Fibroblast of upper back skin (primary cell): ENCODE data around the gene NUP93.

Experiments
- DNase-seq: peaks from one replicate; pipeline ENCODE4 v3.0.0-alpha.2; 2013

NUP93 gene

DNA sequence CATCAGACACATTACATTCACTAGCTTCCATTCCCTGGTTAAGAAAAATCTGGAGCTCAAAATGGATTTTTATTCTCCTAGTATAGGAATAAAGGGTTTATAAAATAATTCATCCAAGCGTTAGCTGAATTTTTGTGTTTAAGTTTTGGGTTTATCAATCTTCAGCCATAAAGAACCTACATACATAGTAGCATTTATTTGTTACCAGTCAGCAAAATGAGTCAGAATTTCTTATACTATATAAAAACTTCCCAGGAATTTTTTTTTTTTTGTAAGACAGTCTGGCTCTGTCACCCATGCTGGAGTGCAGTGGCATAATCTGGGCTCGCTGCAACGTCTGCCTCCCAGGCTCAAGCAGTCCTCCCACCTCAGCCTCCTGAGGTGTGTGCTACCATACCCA is 94.9 kb downstream of the NUP93 start:
- no peak for DNase-seq

DNA sequence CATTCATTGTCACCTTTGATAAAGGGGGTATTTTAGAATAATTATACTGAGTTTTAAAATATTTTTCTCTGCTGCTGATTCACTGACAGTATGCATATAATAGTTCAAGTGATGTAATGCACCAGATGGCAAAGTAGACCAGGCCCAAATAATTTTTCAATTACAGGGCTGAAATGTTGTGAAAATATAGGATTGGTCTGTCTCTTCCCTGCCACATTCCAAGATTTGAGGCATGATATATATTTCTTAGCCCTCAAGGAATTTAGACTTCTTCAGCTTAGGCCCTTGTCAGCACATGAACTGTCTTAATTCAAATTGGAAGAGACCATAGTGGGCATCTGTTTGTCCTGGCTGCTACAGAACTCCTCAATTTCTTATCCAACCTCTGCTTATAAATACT is 95.9 kb downstream of the NUP93 start:
- DNase-seq, result peak; percentile 44

DNA sequence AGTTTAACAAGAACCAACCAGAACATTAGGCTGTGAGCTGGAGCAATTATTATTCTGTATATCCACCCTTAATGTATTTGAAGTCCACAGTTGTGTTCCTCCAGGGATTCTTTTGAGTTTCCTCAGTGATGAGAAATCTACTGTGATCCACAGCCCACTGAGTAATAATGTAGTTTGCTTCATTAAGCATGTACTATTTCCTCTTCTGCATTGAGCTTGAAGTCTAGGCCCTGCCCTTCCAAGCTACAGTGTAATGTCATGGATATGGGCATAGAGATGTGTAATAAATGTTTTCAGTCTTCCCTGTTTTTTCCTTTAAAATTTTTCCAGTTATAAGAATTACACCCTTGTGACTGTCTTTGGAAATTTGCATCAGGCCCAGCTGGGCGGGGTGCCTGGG is 98.7 kb downstream of the NUP93 start:
- no peak for DNase-seq

DNA sequence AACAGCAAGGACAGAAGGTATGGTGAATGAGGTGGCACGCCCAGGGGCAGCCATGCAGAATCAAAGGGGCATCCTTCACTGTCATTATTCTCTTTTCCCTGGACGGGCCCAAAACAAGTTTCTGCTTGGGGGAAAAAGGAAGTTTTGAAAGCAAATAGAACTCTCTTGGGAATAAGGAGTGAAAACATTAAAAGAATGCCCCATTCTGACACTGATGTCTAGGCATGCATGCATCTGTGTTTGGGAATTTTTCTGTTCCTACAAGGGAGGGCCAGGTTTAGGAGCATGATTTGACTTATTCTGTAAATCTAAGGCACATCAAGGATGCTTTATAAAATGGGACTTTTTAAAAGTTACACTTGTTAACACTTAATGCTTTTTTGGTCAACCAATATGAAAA is 100.7 kb downstream of the NUP93 start:
- DNase-seq, result peak; percentile 50

DNA sequence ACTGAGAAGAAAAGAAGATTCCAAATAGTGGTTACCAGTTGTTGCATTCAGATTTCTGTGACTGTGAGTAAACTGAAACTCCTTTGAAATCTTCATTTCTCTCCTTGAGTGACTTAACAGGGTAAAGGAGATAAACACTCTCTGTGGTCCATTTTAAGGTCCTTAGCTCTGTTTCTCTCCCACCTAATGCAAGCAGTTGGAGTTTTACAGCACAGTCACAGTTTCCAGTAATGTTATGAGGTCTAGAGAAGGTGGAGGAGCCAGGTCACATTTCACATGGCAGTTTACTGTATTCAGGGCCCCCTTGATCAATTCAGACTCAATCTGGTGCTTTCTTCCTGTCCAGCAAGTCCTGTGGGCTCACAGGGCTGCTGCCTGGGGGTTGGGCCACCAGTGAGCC is 102.8 kb downstream of the NUP93 start:
- DNase-seq, result no peak

DNA sequence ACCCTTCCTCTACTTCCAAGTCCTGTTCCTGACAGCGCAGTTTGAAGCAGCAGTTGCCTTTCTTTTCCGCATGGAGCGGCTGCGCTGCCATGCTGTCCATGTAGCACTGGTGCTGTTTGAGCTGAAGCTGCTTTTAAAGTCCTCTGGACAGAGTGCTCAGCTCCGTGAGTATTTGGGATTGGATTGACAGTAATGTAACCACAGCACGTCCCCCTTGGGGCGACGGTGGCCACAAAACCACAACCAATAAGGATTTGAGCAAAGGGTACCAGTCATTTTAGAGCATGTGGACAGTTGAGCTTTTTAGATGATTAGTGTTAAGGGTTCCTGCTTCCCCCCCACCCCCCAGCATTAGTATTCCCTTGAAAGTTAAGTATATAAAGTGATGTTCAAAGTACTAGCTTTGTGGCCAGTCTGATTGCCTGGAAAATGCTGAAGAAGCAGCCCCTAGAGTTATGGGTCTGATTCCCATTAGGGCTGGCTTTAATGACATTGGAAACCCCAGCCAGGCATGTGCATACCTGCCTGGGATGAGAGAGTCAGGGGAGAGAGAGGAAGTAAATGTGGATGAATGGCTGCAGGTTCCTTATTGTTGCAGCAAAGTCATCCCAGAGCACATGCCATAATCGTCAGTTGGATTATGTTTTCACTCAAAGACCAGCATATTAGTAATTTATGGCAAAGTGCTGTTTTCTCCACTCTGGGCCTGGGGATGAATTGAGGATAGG is 103.5 kb downstream of the NUP93 start:
- peak; percentile 45 for DNase-seq

DNA sequence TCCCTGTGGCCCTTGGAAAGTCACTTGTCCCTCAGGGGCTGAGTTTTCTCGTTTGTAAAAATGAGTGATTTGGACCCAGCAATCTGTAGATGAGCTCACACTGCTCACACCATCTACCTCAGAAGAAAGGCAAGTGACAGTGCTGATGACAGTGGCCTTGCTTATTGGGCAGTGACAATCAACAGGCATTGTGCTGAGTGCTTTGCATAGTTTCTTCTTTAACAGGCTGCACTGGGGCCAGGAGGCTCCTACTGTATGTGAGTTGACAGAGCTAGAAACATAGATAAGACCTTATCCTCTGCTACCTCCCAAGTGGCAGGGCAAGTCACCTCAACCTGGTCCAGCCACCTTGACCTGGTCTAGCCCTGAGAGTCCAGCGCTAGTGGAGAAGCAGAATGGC is 105.4 kb downstream of the NUP93 start:
- no peak for DNase-seq

DNA sequence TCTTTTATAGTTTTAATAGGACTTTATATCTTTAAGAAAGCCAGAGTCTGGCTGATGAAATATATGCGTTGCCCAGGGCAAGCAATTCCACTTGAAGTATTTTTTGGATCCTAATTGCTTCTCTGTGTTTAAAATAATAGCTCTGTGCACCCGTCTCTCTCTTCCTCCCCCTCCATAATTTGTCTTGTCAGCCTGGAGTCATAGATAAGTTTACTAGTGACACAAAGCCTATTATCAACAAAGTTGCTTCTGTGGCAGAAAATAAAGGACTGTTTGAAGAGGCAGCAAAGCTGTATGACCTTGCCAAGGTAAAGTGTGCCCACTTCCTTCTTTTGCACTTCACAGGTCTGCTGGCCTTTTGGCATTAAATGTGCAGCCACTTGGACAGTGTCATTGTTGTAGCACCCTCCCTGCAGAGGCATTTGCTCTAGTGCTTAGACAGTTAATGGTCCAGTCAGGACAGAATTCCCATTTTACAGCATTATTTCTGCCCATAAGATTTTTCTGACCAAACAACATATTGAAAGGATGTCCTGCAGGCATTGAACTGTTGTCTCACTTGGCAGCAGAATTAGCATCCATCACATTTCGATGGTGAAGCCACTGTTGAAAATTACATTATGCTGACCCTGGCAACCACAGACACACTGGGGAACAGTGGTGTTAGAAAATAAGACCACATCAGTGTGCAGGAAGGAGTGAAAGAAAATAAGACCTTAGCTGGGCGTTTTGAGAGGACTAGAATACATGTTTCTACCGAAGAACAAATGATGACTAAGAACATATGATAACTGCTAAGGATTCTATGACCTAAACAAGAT is 106.7 kb downstream of the NUP93 start:
- no peak for DNase-seq

DNA sequence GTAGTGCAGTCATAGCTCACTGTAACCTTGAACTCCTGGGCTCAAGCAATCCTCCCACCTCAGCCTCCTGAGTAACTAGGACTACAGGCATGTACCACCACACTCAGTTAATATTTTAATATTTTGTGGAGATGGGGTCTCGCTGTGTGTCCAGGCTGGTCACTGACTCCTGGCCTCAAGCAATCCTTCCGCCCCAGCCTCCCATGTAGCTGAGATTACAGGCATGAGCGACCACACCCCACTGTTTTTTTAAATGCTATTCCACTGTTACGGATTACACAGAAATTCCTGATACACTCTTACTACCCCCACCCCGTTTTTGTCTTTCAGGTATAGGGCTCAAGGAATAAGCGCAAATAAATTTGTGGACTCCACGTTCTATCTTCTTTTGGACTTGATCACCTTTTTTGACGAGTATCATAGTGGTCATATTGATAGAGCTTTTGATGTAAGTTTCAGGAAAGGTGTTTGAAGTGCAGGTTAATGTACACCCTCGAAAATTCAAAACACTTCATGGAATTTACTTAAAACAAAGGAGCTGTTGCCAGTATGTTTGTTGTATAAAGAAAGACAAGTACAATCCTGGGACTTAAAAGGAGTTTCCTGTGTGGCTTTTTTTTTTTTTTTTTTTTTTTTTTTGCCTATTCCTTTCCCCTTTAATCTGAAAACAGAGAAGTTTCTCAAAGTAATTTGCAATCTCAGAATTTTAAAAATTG is 108.9 kb downstream of the NUP93 start:
- no peak for DNase-seq

DNA sequence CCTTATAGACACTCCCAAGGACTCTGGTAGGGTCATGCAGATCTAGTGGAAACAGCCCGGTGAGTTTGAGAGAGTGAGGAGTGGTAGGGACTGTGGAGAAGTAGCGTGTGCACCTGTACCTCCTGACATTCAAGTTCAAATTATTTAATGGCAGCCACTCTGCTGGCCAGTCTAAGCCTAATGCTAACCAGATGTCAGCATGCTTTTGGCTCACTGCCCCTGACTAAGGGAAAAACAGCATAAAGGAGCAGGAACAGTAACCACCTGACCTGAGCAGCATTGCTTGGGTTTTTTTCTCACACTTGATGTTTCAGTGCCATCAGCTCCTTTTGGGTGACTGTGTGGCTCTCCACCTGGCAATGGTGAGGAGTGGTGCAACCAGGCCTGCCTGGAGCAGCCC is 111.3 kb downstream of the NUP93 start:
- DNase-seq, result peak; percentile 62

DNA sequence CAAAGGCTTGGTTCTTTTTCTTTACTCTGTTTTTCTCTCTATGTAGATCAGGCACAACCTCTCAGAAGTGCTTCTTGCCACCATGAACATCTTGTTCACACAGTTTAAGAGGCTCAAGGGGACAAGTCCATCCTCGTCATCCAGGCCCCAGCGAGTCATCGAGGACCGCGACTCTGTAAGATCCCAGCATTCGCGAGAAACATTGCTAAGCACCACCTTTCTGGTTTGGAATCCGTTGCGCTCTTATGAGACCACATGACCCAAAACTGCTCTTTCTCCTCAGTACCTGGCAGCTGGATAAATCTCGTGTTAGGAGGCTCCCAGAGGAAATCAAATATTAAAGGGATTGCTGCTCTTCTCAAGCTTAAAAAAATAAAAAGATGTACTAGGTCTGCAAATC is 111.7 kb downstream of the NUP93 start:
- no peak for DNase-seq

DNA sequence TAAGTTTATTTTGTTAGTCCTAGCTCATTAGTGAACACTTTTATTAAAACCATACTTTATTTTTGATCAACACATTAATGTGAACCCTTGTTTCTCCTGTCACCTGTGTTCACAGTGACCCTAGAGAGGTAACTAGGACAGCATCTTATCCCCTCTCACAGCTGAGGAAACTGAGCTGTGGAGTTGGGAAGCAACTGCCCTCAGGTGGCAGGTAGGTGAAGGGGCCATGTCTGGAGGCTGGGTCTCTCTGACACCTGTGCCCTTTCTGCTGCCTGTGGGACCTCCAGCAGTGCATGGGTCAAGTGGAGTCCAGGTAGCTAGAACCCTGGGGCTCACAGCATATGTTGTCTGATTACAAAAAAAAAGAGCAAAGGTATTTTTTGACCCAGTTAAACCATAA is 112.2 kb downstream of the NUP93 start:
- no peak for DNase-seq

DNA sequence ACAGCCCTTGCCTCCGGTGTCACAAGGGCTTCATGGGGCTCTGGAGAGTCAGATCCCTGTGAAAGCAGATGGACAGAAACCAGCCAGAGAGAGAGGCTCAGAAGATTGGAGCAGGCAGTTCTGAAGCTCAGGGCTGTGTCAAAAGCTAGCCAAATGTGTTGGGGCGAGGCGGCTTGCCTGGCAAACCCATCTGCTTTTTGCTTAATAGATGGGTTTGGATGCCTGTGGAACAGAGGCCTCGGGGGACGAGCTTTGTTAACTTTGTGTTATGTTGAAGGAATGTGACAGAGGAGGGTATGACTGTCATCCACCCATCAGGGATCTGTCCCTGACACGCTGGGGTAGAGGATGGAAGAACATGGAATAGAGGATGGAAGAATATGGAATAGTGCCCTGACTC is 114.1 kb downstream of the NUP93 start:
- no peak for DNase-seq

DNA sequence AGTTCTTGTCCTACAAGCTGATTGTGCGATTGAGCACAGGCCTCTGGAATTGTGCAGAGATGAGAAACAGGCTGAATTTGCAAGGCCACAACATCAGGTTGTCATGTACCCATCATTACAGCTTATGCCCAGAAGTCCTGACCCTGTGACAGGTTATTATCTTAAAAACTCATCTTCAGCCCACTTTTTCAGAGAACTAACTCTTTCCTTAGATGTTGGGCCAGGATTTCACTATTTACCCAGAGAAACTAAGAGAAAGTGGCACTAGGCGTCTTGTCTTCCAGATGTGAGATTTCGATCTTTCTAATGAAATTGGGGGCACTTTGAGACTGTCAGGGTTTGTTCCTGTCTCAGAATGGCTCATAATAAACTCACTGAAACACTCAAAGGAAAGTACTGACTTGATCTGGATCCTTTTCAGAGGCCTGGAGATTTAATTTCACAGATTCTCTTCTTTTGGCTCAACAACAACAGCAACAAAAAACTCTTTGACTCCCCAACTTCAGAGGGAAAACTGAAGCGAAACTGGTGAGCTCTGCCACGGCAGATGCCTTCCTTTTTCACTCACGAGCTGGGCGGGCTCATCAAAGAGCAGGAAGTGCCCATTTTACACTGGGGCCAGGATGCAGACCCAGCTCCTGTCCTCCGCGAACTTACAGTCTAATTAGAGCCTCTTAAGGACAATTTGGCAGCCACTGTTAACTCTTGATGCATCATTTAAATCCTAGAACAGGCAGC is 117.4 kb downstream of the NUP93 start:
- no peak for DNase-seq

DNA sequence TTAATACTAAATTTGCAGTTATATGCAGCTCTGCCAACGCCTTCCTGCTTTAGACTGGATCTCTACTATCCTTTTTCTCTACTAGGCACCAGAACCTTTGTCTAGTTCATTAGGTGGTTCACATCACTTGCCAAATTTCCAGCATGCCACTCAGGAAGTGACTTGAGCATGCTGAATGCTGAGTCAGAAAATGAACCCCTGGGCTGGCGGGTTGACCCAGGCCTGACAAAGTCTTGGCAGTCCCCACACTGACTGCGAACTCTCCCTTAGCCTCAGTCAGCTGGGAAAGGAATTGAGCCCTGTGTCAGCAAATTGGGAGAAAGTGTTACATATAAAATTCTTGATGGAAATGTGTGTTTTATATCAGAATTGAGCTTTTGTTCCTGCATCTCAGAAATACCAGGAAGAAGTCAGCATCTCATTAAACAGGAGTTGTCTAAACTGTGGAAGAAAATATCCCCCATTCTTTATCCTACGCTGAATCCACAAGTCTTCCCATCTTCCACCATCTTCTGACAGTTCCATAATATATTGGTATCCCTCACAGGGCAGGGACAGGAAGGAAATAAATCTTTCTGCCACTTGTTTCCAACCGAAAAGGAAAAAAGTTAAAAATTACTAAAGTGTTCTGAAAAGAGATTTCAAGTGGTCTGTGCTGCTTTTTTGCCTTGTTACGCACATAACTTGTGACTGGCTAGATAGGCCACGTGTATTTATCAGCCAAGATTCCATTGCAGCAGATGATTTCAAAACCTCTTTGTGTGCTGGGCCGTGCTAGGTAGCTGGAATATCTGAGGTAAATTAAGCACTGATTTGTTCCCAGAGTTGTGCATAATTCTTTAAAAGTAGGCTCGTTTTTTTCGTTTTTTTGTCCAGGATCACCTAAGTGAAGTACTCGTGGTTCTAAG is 118.4 kb downstream of the NUP93 start:
- DNase-seq, result peak; percentile 69

DNA sequence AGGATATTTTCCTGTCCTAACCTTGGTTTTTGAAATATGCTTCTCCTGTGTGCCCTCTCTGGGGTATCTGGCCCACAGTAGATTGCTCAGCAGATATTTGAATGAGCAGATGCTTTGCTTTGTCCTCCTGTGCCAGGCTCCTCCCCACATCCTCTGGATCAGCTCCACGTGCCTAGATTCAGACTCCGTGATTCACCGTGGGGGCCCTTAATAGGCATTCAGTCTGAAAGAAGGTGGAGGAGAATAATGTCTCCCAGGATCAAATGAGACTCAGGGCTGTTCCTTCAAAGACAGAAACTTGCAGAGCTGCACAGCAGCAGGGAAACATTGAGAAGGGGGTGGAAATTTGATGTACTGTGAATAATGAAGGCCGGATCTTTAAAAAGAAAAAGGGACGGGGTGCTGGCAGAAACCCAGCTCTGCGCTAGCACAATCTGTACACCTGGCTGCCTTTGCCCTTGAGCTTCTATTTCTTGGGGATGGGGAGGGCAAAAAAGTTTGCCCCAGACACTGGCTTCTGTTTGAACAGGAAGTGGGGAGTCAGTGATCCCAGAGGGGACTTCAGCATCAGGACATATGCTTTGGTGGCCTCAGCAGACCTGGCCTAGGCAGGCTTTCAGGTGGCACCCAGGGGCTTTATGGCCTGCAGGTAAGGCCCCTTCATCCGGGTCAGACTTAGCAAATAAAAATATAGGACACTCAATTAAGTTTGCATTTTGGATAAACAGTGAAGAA is 119.2 kb downstream of the NUP93 start:
- DNase-seq, result peak; percentile 86

DNA sequence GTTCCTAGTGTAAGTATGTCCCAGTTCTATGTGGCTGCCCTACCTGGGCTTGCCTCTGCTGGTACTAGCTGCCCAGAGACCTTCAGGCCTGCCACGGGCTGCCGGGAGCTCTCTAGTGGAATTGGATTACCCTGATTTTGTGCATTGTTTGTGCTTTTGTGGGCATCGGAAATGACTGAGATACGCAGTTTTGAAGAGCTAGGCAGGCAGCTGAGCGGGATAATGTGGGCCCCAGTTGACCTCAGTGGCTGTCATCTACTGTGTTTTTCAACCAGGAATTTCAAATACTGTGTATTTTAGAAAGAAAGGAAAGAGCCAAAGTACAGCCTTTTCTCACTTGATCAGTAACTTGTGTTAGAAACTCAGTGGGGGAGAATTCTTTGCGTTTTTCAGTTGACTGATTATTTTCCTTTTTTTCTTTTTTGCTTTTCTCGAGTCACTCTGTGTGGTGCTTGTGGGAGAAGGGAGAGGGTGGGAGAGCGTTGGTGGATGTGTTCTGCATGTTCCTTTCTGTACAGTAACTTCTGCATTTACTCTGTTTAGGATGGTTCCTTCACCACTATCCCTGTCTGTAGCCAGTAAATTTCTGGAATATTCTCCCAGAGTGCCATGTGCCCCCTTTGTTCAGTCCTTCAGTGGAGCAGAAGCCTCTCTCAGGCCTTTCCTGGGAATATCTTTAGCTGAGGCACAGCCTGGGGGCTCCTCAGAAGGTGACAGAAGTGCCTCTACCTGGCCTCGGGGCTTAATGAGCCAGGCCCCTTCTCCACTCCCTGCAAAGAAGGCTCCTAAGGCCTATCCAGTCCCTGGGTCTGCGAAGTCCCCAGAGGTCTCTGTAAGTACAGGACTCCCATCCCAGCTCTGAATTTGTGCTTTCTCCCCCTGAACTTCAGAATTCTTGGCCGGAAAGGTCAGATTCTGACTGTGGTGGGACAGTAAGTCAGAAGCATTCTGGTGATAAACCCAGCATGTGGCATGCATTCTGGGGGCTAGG is 120.1 kb downstream of the NUP93 start:
- peak; percentile 81 for DNase-seq

DNA sequence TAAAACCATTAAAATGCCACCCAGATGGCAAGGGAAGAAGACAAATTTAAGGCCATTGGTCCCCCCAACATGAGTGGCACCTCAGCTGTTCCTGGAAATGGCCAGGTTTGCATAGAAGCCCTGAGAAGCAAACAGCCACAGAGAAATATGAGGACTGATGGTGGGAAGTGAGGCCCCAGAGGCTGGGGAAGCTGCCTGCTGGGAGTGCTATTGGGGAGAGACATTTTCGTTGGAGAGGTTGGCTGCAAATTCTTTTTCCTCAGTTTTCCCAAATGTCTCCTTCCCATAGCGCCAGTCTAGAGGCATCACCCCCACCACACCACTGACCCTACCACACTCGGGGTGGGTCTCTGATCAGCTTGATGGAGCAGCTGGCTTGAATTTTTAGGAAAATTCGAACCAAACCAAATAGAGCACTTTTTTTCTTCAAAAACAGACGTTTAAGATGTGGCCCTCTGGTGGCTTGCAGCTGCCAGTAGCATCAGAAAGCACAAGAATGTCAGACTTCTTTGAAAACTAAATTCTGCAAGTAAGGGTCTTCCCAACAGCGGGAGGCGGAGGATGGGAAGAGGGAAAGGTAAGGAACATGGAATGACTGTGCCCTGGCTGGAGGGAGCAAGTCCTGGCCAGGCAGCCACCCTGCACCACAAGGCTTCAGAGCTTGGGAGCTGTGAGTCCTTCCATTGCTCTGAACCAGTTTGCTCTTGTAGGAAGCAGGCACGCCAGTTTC is 121.9 kb downstream of the NUP93 start:
- peak; percentile 42 for DNase-seq

DNA sequence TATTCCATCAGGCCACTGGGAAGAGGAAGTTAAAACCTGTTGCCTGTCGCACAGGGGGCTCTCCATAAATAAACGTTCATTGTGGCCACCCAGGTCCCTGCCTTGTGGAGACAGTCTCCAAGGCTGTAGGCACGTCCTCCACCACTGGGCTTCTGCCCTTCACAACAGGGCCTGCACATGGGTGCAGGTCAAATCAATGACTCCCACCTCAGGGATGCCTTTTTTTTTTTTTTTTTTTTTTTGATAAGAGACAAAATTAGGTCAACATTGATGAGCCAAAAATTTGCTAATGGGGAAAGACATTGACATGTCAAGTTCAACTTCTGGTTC is 122.4 kb downstream of the NUP93 start:
- DNase-seq, result no peak
